Left renal pelvis (tissue), 4 donors: Measurements from ENCODE around the gene CMC2. TPM values are rescaled to one million over a fixed set of nuclear protein-coding genes. Genes with fewer than 3 reads are reported as not detected.
A peak's percentile ranks its signal among the peaks of the same experiment; 100 is the strongest.

Experiments
- DNase-seq, 4 donors: peaks; one replicate each; pipeline ENCODE4 v3.0.0-alpha.2; 2013; ENCODE audit warnings: low read depth in 4 of 4, low spot score in 3 of 4
- polyA plus RNA-seq, 4 donors: library from polyadenylated mRNA; unstranded; fragments of 120-200 nt; gene quantifications; one replicate each; pipeline ENCODE4 v1.2.1, GENCODE V29; 2013; ENCODE audit not compliant: insufficient read length in 4 of 4

Gene CMC2
- polyA plus RNA-seq, 4 donors = 47.1 to 71.1 (median 64.7) TPM

GRCh38 chr16:81003610-81004460, 2.9 kb downstream of the CMC2 start:
- DNase-seq = no peak

GRCh38 chr16:81003064-81003463, 3.6 kb downstream of the CMC2 start:
- DNase-seq = no peak

GRCh38 chr16:81001330-81001729, 5.4 kb downstream of the CMC2 start:
- no peak for DNase-seq

GRCh38 chr16:81000873-81001272, 5.8 kb downstream of the CMC2 start:
- no peak for DNase-seq

- DNase-seq = no peak
These were observed 8.6 kb downstream of the CMC2 start for GRCh38 chr16:80997964-80998620.

- DNase-seq = peak in 1 of 4 donors; percentile 33
These were observed 9.4 kb downstream of the CMC2 start for GRCh38 chr16:80997139-80997798.

- peak in 1 of 4 donors; percentile 25 for DNase-seq
These were observed 10.0 kb downstream of the CMC2 start for GRCh38 chr16:80996688-80997138.

GRCh38 chr16:80994451-80994850, 12.2 kb downstream of the CMC2 start:
- no peak for DNase-seq

- DNase-seq = no peak
These were observed 12.9 kb downstream of the CMC2 start for GRCh38 chr16:80993834-80994233.

GRCh38 chr16:80993307-80993706, 13.4 kb downstream of the CMC2 start:
- DNase-seq = no peak

GRCh38 chr16:80992676-80993293, 13.9 kb downstream of the CMC2 start:
- no peak for DNase-seq

- no peak for DNase-seq
These were observed 14.8 kb downstream of the CMC2 start for GRCh38 chr16:80991792-80992430.

GRCh38 chr16:80990978-80991377, 15.7 kb downstream of the CMC2 start:
- DNase-seq = no peak

GRCh38 chr16:80990577-80990976, 16.1 kb downstream of the CMC2 start:
- DNase-seq = no peak

GRCh38 chr16:80989801-80990200, 16.9 kb downstream of the CMC2 start:
- no peak for DNase-seq

GRCh38 chr16:80988756-80989155, 17.9 kb downstream of the CMC2 start:
- no peak for DNase-seq

- DNase-seq = no peak
These were observed 20.1 kb downstream of the CMC2 start for GRCh38 chr16:80986557-80986956.

GRCh38 chr16:80985611-80986010, 21.1 kb downstream of the CMC2 start:
- DNase-seq = no peak

- DNase-seq = no peak
These were observed 22.4 kb downstream of the CMC2 start for GRCh38 chr16:80984124-80984892.

GRCh38 chr16:80982646-80983045, 24.0 kb downstream of the CMC2 start:
- no peak for DNase-seq
